IPS-20b (cell line): ENCODE measurements around the gene CRYBG1.
"Not testable (repeated sequence)": the region's sequence is repeated elsewhere in the genome, so short reads cannot be mapped to it uniquely, and the experiment has no call there.

Experiments used
- H3K27ac ChIP-seq: one replicate; pipeline ENCODE4 v1.5.1; 2013; ENCODE audit warnings: low read length
- H3K27me3 ChIP-seq: 2 replicates; pipeline ENCODE4 v1.6.1; 2013; ENCODE audit warnings: mild to moderate bottlenecking, low read length, inconsistent platforms; ENCODE audit not compliant: insufficient read depth
- H3K36me3 ChIP-seq: 2 replicates; pipeline ENCODE4 v1.6.1; 2013; ENCODE audit warnings: low read depth, mild to moderate bottlenecking, inconsistent platforms, low read length, moderate library complexity; ENCODE audit not compliant: insufficient read depth
- H3K4me1 ChIP-seq: 2 replicates; pipeline ENCODE4 v1.6.1; 2013; ENCODE audit warnings: mild to moderate bottlenecking, control low read depth, inconsistent platforms, low read length, moderate library complexity; ENCODE audit not compliant: insufficient read depth
- H3K4me3 ChIP-seq: 2 replicates; pipeline ENCODE4 v1.5.1; 2013; ENCODE audit warnings: mild to moderate bottlenecking, low read length, inconsistent platforms
- H3K9ac ChIP-seq: 2 replicates; pipeline ENCODE4 v1.6.1; 2013; ENCODE audit warnings: low read depth, mild to moderate bottlenecking, inconsistent platforms, low read length, moderate library complexity
- H3K9me3 ChIP-seq: 2 replicates; pipeline ENCODE4 v1.6.1; 2013; ENCODE audit warnings: mild to moderate bottlenecking, low read depth, low read length, inconsistent platforms; ENCODE audit not compliant: insufficient read depth

The CRYBG1 gene

DNA sequence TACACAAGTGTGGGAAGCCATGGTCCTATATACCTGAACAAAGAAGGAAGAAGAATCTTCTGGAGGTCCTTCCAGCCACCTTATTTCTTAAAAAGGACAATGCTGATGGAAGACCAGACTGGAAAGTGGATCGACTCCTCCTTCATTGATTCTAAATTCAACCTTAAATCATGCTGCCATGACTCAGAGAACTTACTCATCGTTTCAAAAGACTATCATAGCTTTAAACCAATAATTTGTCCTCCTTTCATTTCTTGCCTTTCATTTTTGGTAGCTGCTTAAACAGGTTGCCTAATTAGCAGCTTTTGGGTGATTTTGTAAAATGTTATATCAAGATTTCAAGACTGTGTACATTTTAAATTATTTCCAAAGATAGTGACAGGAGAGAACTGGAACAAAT is 208.0 kb downstream of the CRYBG1 start:
- H3K27ac ChIP-seq = no peak overlapping the region
- H3K4me1 ChIP-seq = peaks cover 8% of the 10 kb centered on the region; the same call in 1 of the 2 replicates
- no peaks in the 10 kb centered on the region for H3K9me3 ChIP-seq
- H3K4me3 ChIP-seq = no peak overlapping the region
- no peak overlapping the region for H3K9ac ChIP-seq
- H3K27me3 ChIP-seq = no peaks in the 10 kb centered on the region
- peaks cover 22% of the 10 kb centered on the region for H3K36me3 ChIP-seq

DNA sequence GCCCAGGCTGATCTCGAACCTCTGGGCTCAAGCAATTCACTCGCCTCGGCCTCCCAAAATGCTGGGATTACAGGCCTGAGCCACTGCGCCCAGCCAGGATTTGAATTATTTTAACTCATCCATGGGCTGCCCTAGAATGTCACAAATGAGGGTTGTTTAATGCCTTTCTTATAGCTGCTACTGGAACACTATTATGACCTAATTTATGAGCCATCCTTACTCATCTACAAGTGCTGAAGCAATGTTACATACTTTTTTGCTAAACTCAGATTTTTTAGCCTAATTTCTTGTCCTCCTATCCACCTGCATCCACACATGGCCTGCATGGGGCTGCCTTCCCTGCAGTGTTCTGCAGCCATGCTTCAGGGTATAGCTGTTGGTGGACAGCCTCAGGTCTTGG is 208.9 kb downstream of the CRYBG1 start:
- H3K27ac ChIP-seq = no peak overlapping the region
- 0 out of 2 replicates have a peak, but pooled peaks cover 2% of the 10 kb centered on the region for H3K4me1 ChIP-seq
- H3K27me3 ChIP-seq = no peaks in the 10 kb centered on the region
- no peaks in the 10 kb centered on the region for H3K9me3 ChIP-seq
- H3K4me3 ChIP-seq = no peak overlapping the region
- peaks cover 23% of the 10 kb centered on the region for H3K36me3 ChIP-seq
- no peak overlapping the region for H3K9ac ChIP-seq

DNA sequence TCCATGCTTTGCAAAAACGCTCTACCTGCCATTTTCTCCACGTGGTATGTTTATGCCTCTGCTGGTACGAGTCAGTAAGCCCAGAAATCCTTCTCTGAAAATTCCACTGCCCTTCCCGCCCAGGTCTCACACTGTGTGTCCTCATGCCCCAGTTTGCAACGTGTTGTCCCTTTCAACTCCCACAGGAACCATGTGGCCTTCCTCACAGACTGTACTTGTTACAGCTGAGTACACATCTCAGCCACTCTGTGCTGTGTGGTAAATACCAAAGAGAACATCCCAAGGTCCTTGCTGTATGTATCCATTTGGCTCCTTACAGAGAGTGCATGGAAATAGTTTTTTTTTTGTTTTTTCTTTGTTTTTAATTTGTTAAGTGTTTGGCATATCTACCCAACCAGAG is 211.9 kb downstream of the CRYBG1 start:
- no peaks in the 10 kb centered on the region for H3K4me1 ChIP-seq
- no peaks in the 10 kb centered on the region for H3K27me3 ChIP-seq
- no peak overlapping the region for H3K27ac ChIP-seq
- H3K36me3 ChIP-seq = peaks cover 29% of the 10 kb centered on the region
- no peaks in the 10 kb centered on the region for H3K9me3 ChIP-seq
- no peak overlapping the region for H3K9ac ChIP-seq
- no peak overlapping the region for H3K4me3 ChIP-seq

DNA sequence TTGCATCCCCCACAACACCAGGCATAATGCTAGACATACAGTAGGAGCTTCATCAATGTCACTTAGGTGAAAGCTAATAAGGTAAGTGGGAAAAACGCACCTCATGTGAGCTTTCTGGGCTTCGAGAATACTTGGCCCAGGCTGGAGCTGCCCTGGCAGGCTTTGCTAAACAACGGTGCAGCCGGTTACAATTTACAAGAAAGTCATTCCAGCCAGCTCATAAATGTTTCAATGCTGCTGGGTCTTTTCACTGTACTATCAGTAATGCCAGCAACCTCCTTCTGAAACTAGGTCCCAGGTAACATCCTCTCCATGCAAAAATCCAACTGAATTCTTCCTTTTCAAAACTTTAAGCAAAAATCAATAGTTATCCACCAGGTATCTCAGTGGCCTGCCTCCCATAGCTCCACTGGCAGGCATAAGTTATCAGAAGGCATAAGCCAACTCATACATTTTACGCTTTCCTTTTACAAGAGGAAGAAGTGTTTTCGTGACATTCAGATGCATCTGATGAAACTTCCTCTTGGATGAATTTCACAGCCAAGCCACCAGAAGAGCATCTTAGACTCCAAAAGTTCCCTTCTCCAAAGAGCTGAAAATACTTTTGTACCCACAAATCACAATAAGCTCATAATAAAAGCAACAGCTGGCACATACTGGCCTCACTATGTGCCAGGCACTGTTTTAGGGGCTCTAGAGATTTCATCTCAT is 212.5 kb downstream of the CRYBG1 start:
- no peaks in the 10 kb centered on the region for H3K4me1 ChIP-seq
- peaks cover 32% of the 10 kb centered on the region for H3K36me3 ChIP-seq
- no peaks in the 10 kb centered on the region for H3K9me3 ChIP-seq
- no peaks in the 10 kb centered on the region for H3K27me3 ChIP-seq
- H3K27ac ChIP-seq = no peak overlapping the region
- H3K4me3 ChIP-seq = no peak overlapping the region
- no peak overlapping the region for H3K9ac ChIP-seq

DNA sequence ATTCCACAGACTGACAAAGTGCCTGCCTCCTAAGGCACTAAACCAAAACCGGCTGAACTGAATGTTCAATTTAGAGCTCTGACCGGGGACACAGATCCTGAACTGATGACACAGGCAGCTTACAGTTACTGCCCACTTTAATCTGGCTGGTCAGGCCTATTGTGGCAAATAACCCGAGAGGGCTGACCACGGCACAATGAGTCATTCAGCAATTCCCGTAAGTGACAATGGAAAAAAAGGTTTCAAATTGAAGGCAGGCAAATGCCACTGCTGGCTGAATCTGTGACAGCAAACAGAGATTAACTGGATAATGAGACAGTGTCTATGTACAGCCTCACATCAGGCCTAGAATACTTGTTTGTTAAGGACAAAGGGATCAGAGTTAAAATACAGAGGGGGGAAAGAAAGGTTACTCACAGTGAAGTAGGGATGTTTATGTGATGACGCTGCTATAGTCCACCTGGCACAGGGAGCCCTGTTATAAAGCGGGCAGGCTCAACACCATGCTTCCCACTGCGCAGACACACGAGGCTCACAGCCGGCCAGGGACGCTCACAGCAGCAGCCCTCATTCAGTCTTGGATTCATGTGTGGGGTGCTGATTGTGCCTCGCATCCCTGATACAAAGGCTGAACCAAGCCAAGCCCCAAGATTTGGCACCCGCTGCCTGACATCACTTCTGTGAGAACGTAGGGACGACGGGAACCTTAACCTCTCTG is 214.4 kb downstream of the CRYBG1 start:
- no peaks in the 10 kb centered on the region for H3K4me1 ChIP-seq
- H3K4me3 ChIP-seq = no peak overlapping the region
- H3K27me3 ChIP-seq = no peaks in the 10 kb centered on the region
- H3K27ac ChIP-seq = no peak overlapping the region
- H3K36me3 ChIP-seq = peaks cover 33% of the 10 kb centered on the region
- H3K9me3 ChIP-seq = no peaks in the 10 kb centered on the region
- H3K9ac ChIP-seq = no peak overlapping the region

DNA sequence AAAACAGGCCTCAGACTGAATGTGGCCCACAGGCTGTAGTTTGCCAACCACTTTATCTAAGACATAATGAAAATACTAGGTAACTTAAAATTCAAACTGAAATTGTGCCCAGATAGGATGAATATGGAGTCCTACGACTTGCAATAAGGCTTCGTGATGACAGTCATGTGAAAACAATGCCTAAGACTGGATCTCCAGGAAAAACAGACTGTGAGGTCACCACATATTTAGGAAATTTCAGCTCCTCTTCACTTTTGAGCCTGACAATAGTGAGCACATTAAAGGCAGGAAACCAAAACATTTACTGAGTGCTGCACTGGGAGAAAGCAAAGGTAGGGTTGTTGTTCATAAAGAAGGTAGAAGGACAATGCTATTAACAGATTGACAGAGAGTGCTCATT is 218.8 kb downstream of the CRYBG1 start:
- no peak overlapping the region for H3K27ac ChIP-seq
- peaks cover 35% of the 10 kb centered on the region for H3K36me3 ChIP-seq
- H3K4me1 ChIP-seq = no peaks in the 10 kb centered on the region
- H3K27me3 ChIP-seq = no peaks in the 10 kb centered on the region
- H3K9me3 ChIP-seq = no peaks in the 10 kb centered on the region
- H3K4me3 ChIP-seq = no peak overlapping the region
- no peak overlapping the region for H3K9ac ChIP-seq

DNA sequence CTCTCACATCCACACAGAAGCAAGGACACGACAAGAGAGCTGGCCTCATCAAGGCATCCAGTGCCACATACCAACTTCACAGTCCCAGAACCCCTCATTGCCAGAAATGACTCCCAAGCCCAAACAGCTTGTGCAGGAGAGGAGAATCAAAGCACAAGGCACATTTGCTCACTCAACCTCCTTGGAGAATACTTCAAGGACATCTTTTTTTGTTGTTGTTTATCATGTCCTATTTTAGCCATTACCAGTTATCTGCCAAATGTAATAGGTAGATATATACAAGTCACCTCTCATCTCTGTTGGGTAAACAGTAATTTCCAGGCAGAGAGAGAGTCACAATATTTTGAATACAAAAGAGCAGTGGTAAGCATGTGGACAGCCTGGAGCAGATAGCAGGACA is 221.0 kb downstream of the CRYBG1 start:
- H3K9ac ChIP-seq = no peak overlapping the region
- H3K4me1 ChIP-seq = peaks cover 5% of the 10 kb centered on the region; the same call in 1 of the 2 replicates
- H3K27me3 ChIP-seq = no peaks in the 10 kb centered on the region
- H3K27ac ChIP-seq = no peak overlapping the region
- H3K36me3 ChIP-seq = peaks cover 37% of the 10 kb centered on the region
- no peaks in the 10 kb centered on the region for H3K9me3 ChIP-seq
- H3K4me3 ChIP-seq = no peak overlapping the region

DNA sequence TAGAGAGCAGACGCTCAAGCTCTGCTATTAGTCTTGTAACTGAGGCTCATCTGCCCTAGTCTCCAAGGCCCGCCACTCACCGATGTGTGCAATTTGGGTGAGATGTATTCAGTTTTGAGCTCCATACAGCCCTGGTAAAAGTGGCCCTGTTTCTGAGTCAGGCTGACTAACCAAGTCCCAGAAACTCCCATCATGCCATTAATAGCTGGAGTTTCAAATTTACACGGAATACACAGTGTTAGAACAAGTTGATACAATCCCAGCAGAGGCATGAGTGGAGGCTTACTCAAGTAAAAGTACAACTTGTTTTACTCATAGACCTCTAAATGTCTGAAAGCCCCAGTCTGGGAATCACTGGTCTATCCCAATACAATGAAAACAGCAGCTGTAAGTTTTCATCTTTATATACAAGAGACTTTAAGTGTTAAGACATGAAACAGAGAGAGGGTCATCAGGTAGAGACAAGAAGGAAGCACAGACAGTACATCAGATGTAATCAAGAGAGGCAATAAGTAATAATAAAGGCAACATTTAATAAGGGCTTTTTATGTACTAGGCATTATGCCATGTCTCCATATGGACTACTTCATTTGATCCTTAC is 226.4 kb downstream of the CRYBG1 start:
- Histone ChIP-seq H3K27me3 (no peaks in the 10 kb centered on the region), H3K9ac (no peak overlapping the region), H3K4me3 (no peak overlapping the region), H3K36me3 (peaks cover 51% of the 10 kb centered on the region), H3K9me3 (no peaks in the 10 kb centered on the region; the same call in 1 of the 2 replicates), H3K4me1 (peaks cover 5% of the 10 kb centered on the region), H3K27ac (no peak overlapping the region)

DNA sequence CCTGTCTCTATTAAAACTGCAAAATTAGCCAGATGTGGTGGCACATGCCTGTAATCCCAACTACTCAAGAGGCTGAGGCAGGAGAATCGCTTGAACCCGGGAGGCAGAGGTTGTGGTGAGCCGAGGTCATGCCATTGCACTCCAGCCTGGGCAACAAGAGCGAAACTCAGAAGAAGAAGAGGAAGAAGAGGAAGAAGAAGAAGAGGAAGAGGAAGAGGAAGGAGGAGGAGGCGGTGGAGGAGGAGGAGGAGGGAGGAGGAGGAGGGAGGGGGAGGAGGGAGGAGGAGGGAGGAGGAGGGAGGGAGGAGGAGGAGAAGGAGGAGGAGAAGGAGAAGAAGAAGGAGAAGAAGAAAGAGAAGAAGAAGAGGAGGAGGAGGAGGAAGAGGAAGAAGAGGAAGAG is 228.4 kb downstream of the CRYBG1 start:
- H3K36me3 ChIP-seq = peaks cover 40% of the 10 kb centered on the region
- H3K27ac ChIP-seq, H3K9ac ChIP-seq, H3K27me3 ChIP-seq, H3K9me3 ChIP-seq, H3K4me1 ChIP-seq, H3K4me3 ChIP-seq: not testable (repeated sequence)

DNA sequence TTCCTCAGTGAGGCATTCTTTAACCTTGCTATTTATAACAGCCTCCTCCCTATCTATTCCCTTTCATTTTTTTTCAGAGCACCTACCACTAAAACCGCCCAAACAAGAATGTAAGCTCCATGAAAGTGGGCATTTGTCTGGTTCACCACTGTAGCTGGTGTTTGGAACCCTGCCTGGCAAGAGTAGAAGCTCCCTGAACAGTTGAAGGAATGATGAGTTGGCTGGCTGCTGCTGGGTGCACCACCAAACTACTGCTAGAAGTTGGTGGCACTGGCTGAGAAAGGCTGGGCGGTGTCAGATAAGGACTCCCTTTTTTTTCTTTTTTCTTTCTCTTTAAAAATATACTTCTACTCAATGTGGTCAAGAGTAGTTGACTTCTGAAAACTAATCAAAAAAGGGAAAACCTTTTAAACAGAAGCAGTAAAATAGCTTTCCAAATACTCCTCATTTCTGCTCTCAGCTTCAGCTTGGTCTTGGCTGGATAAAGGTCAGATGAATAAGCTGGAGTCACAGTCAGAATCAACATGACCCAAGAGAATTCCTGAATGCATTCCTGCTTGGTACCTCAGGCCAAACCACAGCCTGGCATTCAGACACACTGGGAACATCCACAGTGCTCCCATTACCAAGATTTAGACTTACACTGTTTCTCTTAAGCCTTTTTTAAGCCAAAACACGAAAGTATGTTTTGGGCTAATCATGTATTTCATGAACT is 230.8 kb downstream of the CRYBG1 start:
- no peak overlapping the region for H3K9ac ChIP-seq
- H3K9me3 ChIP-seq = no peaks in the 10 kb centered on the region; the same call in 1 of the 2 replicates
- H3K27ac ChIP-seq = no peak overlapping the region
- no peaks in the 10 kb centered on the region for H3K27me3 ChIP-seq
- no peak overlapping the region for H3K4me3 ChIP-seq
- H3K4me1 ChIP-seq = peaks cover 4% of the 10 kb centered on the region; the same call in 1 of the 2 replicates
- peaks cover 34% of the 10 kb centered on the region for H3K36me3 ChIP-seq

DNA sequence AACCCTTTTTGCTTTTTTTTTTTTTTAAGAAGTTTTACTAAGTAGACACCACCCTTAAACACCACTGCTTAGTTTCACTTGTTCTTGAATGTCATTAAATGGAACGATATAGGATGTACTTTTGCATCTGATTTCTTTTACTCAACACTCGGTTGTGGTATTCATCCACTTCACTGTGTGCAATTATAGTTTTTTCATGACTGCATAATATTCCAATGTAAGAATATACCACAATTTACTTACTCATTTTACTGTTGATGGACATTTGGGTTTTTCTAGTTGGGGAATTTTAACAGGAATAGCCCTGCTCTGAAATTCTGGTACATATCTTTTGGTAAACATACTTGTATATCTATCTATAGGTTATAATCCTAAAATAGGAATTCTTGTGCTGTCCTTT is 238.9 kb downstream of the CRYBG1 start:
- H3K4me1 ChIP-seq = no peaks in the 10 kb centered on the region
- H3K36me3 ChIP-seq = peaks cover 10% of the 10 kb centered on the region
- no peak overlapping the region for H3K9ac ChIP-seq
- 0 out of 2 replicates have a peak, but pooled peaks cover 2% of the 10 kb centered on the region for H3K9me3 ChIP-seq
- H3K27ac ChIP-seq = no peak overlapping the region
- H3K27me3 ChIP-seq = no peaks in the 10 kb centered on the region
- no peak overlapping the region for H3K4me3 ChIP-seq
